Measurements from ENCODE around the gene LPIN3.
"Not testable (repeated sequence)": the region's sequence is repeated elsewhere in the genome, so short reads cannot be mapped to it uniquely, and the experiment has no call there.

The LPIN3 gene

DNA sequence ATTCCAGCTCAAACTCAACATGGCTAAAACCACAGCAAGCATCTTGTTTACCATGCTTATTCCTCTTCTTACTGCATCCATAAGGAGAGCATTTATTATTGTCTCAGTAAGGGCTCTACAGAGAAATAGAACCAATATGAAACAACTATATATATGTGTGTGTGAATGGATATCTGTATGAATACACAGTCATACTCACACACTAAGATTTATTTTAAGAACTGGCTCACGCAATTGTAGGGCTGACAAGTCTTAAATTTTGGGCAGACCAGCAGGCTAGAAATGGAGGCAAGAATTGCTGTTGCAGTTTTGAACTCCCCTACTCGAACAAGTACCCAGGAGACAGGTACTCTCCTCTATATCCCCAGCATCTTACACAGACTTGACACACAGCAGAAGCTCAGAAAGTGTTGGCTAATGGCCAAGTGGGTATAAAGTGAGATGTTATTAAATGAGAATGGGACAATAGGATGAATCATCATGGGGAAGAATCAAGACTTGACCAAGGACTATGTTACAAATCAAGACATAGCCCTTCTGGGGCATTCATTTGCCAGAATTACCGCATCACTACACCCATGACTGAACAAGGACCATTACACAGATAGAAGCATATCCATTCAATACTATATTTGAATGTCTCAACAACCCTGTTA, 36.1 kb upstream of the LPIN3 start:
- no peak overlapping the region for H3K4me3 ChIP-seq (ENCODE audit: low read depth, low read length)
- TF ChIP-seq, protein P1, sequence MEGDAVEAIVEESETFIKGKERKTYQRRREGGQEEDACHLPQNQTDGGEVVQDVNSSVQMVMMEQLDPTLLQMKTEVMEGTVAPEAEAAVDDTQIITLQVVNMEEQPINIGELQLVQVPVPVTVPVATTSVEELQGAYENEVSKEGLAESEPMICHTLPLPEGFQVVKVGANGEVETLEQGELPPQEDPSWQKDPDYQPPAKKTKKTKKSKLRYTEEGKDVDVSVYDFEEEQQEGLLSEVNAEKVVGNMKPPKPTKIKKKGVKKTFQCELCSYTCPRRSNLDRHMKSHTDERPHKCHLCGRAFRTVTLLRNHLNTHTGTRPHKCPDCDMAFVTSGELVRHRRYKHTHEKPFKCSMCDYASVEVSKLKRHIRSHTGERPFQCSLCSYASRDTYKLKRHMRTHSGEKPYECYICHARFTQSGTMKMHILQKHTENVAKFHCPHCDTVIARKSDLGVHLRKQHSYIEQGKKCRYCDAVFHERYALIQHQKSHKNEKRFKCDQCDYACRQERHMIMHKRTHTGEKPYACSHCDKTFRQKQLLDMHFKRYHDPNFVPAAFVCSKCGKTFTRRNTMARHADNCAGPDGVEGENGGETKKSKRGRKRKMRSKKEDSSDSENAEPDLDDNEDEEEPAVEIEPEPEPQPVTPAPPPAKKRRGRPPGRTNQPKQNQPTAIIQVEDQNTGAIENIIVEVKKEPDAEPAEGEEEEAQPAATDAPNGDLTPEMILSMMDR (IDR thresholded peaks at IDR 0.05; ENCODE audit: low read depth, low read length), result no peak

GRCh38 chr20:41306061-41306727, 34.4 kb upstream of the LPIN3 start:
- no peak overlapping the region for H3K4me3 ChIP-seq (ENCODE audit: low read depth, low read length)
- TF ChIP-seq, protein P1 (IDR thresholded peaks at IDR 0.05; ENCODE audit: low read depth, low read length), result no peak

- H3K4me3 ChIP-seq (ENCODE audit: low read depth, low read length), result no peak overlapping the region
- TF ChIP-seq, protein P1 (IDR thresholded peaks at IDR 0.05; ENCODE audit: low read depth, low read length), result no peak
Observed at GRCh38 chr20:41307021-41307420, 33.6 kb upstream of the LPIN3 start.

DNA sequence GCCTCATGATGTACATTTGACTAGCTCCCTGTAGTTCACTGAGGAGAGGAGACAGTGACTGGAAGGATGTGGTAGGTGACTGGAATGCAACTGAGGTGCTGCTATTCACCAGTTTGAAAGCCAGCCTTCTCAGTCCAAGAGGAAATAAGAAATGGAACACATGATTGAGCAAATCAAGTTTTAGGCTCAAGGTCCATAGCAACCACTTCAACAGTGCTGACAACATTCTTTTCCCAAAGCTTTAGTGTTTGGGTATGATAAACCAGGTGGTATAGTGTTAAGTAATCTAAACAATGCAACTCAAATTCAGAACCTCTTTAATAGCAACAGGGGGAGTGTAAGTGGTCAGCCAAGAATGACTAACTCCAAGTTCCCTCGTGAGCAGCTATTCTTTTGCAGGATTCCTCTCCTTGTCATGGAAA, 32.3 kb upstream of the LPIN3 start:
- TF ChIP-seq, protein P1 (IDR thresholded peaks at IDR 0.05; ENCODE audit: low read depth, low read length), result no peak
- H3K4me3 ChIP-seq (ENCODE audit: low read depth, low read length), result no peak overlapping the region

DNA sequence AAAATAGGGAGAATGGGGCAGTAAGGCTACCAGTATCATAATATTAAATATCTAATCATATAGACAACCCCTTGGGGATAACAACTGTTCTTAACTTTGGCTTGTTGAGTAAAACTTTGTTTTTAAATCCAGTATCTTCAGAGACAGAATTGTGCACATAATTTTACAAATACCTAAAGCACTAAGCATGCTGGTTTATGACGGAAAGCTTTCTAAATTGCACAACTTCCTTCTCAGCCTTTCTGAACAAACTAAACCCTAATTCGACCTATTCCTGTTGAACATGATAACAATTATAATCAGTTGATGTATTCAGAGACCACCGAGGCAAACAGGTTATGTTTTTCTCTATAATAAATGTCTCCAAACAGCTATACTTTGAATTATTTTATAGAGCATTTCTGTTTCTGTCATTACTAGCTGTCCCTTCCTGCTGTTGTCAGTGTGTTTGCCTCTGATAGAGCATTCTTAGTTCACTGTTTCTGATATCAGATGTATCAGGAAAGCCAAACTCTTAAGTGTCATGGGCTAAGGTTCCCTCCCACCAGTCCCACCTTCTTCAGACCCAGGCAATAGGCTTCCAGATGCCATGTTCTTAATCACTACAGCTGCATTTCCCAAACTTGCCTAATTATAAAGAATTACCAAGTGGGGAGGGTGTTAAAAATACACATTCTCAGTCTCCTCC, 31.8 kb upstream of the LPIN3 start:
- no peak overlapping the region for H3K4me3 ChIP-seq (ENCODE audit: low read depth, low read length)
- TF ChIP-seq, protein P1 (IDR thresholded peaks at IDR 0.05; ENCODE audit: low read depth, low read length), result no peak

DNA sequence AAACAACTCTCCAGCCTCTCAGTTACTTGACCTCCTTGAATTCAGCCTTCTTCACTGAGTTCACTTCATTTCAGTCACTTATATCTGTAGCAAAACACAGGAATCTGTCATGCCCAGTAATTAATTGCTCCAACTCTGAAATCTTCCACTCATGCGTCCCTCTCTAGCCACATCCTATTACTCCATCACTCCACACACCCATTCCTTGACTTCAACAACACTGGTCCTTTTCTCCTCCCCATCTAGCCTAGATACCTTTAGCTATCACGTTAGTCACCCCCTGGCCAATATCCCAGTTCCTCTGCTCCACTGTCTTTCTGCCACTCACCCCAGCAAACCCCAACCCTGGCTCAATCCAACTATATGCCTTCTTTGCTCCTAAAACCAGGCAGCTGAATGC, 30.8 kb upstream of the LPIN3 start:
- TF ChIP-seq, protein P1 (IDR thresholded peaks at IDR 0.05; ENCODE audit: low read depth, low read length), result no peak
- no peak overlapping the region for H3K4me3 ChIP-seq (ENCODE audit: low read depth, low read length)

DNA sequence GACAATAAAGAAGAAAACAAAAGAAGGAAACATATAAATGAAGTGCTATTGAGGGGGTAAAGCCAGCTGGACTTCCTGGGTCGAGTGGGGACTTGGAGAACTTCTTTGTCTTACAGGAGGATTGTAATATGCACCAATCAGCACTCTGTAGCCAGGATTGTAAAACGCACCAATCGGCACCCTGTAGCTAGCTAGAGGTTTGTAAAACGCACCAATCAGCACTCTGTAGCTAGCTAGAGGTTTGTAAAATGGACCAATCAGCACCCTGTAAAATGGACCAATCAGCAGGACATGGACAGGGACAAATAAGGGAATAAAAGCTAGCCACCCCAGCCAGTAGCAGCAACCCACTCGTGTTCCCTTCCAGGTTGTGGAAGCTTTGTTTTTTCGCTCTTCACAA, 28.6 kb upstream of the LPIN3 start:
- H3K4me3 ChIP-seq (ENCODE audit: low read depth, low read length), result not testable (repeated sequence)

Measured in WI38 (cell line).